H1 (cell line): ENCODE measurements around the gene FRMD4B. TPM values are rescaled to one million over a fixed set of nuclear protein-coding genes. Genes with fewer than 3 reads are reported as not detected.

Experiments
- CBX5 ChIP-seq: fragments of 300-800, 300-1000 bp; sonication (generic); IDR thresholded peaks from 2 replicates; pipeline ENCODE4 v1.7.1; 2016; ENCODE audit warnings: antibody characterized with exemption, low read length, low read depth
- SRF ChIP-seq: IDR thresholded peaks from 2 replicates; pipeline ENCODE4 v1.6.1; 2011; ENCODE audit warnings: mild to moderate bottlenecking, low read depth, low read length, moderate library complexity
- polyA plus RNA-seq, 7 experiments: library from polyadenylated mRNA; depleted of rRNA in 3 of 7; stranded (reverse) in 5 of 7; unstranded in 2 of 7; fragments of >200 nt in 5 of 7; fragments of 200-250 nt in 2 of 7; gene quantifications; 1 replicate in 5 of 7; 2 replicates in 1 of 7; 4 replicates in 1 of 7; pipeline versions ENCODE4 v1.2.1 to v1.2.3, GENCODE V29; 2011 to 2013; ENCODE audit warnings: missing spikeins in 2 of 7, mixed read lengths in 2 of 7
- total RNA-seq: library from RNA; stranded (reverse); fragmentation: NEBNext Ultra II Directional; extraction: Animal tissue kit (Norgen Biotek cat#: 25700); gene quantifications from 2 replicates; pipeline ENCODE4 v1.2.1, GENCODE V29; 2021
- TF ChIP-seq, protein P1 (sequence below): IDR thresholded peaks from 2 replicates; pipeline ENCODE4 v1.6.1; 2012; ENCODE audit warnings: inconsistent platforms

The FRMD4B gene
- total and polyA plus RNA-seq, 2 of the 8 experiments (the other 6 are each of a cell fraction or from before 2014, with no cell fraction given), result 2.7 to 7.2 TPM

DNA sequence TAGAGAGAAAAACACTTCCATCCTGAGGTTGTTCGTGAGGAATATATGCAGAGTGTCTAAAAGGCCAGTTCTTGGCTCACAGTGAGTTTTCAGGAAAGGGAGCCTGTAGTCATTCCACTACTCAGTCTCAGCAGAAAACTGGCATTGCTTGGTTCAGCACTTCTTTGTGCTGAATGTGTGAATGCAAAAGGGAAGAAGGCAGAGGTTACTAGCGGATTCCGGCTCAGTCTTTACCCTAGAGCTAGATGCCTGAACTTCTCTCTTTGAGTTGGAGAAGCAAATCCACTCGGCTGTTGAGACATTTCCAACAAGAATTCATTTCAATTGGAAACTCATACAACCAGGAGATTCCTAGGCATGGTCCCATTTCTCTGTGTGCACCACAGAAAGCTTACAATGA, 23.1 kb upstream of the FRMD4B start (continued):
- TF ChIP-seq, protein P1, sequence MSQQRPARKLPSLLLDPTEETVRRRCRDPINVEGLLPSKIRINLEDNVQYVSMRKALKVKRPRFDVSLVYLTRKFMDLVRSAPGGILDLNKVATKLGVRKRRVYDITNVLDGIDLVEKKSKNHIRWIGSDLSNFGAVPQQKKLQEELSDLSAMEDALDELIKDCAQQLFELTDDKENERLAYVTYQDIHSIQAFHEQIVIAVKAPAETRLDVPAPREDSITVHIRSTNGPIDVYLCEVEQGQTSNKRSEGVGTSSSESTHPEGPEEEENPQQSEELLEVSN, result no peak
- TF ChIP-seq CBX5 (no peak), SRF (no peak)
